HG02943 (cell line): ENCODE measurements around the gene ANKRD12.

Experiments used
- ATAC-seq: cut with Tn5 transposase; IDR thresholded peaks from one replicate; pipeline ENCODE4 v1.9.1; 2021; ENCODE audit warnings: mild to moderate bottlenecking, low read depth, moderate library complexity; ENCODE audit not compliant: unreplicated experiment

The ANKRD12 gene

DNA sequence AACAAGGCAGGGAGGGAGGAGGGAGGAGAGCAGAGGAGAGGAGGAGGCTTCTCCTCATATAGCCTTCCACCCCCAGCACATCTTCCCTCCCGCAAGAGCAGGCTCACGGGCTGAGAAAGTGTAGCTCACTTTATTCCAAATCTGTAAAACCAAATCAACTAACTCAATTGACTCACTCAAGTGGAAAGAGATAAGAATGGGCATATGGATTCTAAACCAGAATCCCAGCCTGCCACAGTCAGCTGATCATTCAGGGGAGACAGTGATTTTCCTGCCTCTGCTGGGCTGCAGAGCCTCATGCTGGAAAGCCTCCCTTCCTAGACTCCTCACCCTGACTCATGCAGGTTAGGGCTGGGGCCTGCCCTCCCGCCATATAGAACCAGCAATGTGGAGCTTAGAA, 193.8 kb downstream of the ANKRD12 start:
- no peak for ATAC-seq

DNA sequence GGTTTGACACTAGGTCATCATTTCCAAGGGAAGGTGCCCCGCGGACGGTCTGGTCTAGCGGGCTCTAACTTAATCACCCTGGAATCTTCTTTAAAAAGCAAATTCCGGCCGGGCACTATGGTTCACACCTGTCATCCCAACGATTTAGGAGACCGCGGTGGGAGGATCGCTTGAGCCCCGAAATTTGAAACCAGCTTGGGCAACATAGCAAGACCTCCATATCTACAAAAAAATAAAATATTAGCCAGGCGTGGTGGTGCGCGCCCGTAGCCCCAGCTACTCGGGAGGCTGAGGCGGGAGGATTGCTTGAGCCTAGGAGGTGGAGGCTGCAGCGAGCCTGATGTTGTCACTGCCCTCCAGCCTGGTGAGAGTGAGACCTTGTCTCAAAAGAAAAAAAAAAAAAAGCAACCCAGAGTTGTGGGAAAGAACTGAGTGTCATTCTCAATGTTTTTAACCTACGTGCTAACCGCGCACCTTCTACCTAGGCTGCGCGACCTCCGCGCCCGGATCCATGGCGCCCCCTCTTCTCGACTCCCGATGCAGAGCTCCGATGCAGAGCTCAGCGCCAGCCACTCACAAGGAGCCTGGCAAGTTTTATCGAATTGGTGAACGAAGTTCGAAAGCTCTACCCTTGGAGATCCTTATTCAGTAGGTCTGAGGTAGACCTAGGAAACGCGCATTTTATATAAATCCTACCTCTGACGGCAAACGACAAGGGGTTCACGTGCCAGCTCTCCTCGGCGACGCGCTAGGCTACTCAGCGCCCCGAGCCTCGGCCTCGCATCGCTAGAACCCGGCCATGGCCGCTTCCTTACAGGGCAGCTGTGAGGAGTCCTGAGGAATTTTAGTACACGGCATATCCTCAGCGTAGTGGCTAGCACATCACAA, 197.1 kb downstream of the ANKRD12 start:
- ATAC-seq: peak; percentile 44

DNA sequence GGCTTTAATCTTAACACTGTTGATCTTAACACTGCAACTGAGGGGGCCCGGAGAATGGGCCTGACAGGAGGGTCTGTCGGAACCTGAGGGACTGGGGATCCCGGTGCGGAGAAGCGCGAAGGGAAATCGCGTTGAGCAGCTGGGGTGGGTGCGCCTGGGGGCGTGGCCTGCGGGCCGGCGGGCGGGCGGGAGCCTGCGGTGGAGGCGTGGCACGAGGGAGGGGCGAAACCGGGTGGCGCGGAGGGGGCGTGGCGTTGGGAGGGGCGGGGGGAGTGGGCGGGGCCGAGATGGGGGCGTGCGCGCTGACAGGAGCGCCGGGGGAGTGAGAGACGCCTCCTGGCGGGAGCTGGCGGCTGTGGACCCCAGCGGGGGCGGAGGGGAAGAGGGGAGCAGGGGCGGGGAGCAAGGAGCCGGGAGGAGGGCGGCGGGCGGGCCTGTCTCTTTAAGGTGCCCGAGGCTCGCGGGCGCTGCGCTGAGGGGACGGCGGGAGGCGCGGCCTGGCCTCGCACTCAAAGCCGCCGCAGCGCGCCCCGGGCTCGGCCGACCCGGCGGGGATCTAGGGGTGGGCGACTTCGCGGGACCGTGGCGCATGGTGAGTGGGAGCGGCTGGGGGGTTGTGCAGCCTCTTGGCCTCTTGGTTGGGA, 197.9 kb downstream of the ANKRD12 start, which contains the start of gene TWSG1:
Gene TWSG1 (plus strand): TSS at position 445 of the 644 bp plus-strand sequence. CDS start 2,457 bp downstream, outside the sequence.
- ATAC-seq: peak; percentile 82

DNA sequence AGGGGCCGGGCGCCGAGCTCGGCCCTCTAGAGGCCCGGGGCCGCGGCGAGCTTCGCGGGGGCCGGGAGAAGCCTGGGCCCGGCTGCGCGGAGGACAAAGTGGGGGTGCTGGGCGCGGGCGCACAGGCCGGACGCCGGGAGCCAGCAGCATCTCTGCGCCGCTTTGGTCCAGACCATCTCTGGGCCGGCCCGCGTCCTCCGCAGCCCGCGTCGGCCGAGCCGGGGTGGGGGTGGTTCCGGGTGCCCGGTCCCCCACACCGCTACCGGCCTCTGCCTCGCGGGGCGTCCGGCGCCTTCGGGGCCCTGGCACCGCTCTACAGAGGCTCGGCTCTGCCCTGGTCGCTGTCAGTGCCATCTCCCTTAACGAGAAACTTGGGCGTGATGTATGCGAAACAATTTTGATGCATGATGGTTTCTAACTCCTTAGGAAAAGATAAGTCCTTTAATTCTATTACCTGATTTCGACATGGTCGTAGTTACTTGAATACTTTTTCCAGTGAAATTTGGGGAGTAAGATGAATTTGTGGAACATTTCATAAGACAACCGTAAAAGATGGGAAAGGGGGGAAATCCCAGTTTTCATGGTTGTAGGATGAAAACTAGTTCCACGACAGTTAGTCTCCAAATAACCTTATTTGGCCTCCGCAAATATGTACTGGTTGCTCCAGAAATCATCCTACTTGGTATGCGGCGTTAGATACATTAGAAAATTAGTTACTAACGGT, 198.6 kb downstream of the ANKRD12 start:
- ATAC-seq: peak; percentile 44
